Measurements from ENCODE around the gene EPHA4. TPM values are rescaled to one million over a fixed set of nuclear protein-coding genes. Genes with fewer than 3 reads are reported as not detected.
A peak's percentile ranks its signal among the peaks of the same experiment; 100 is the strongest.

Gene EPHA4
- total RNA-seq, 1 donor from 2014 or later: 30.1 TPM

DNA sequence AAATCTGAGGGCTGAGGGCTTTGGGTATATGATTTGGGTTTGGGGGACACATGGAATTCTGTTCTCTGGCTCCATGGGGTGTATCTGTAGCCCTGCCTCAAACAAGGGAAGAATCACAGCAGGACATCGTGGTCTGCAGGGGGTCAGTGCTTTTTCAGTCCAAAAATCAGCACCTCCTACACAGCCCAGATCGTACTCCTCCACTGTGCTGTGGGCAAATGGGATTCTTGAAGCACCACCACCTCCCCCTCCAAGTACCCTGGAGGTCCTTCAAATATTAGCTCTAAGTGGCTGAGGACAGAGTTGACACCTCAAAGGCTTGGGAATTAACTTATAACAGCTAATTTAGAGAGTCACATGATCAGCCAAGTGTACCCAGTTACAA is 41.5 kb downstream of the EPHA4 start:
- Mint-ChIP-seq H3K27ac (ENCODE audit: unreplicated experiment) (no peak overlapping the region), H3K4me3 (ENCODE audit: unreplicated experiment) (no peak overlapping the region), H3K36me3 (ENCODE audit: low read depth, unreplicated experiment) (peaks cover 3% of the 10 kb centered on the region), H3K4me1 (ENCODE audit: low read depth, unreplicated experiment) (peaks cover 20% of the 10 kb centered on the region), H3K27me3 (ENCODE audit: low read depth, unreplicated experiment) (no peaks in the 10 kb centered on the region), H3K9me3 (ENCODE audit: unreplicated experiment) (no peaks in the 10 kb centered on the region)
- Histone ChIP-seq H3K27me3 (ENCODE audit: insufficient read depth, low read length) (no peaks in the 10 kb centered on the region), H3K9me3 (ENCODE audit: insufficient read depth, low read depth, low read length) (no peaks in the 10 kb centered on the region), H3K27ac (ENCODE audit: low read depth, low read length) (no peak overlapping the region), H4K20me1 (ENCODE audit: insufficient read depth, low read length) (no peaks in the 10 kb centered on the region), H3K36me3 (ENCODE audit: insufficient read depth, low read length) (no peaks in the 10 kb centered on the region), H3K79me2 (ENCODE audit: insufficient read depth, low read length) (peaks cover 3% of the 10 kb centered on the region), H3K4me3 (ENCODE audit: insufficient read depth, low read depth, low read length) (no peak overlapping the region), H2AFZ (ENCODE audit: low read depth, low read length) (peak overlapping the region; percentile 60), H3K4me2 (ENCODE audit: low read length) (peak overlapping the region; percentile 59), H3K9ac (ENCODE audit: low read length) (no peak overlapping the region), H3K4me1 (ENCODE audit: insufficient read depth, low read length) (peaks cover 14% of the 10 kb centered on the region)
- FAIRE-seq: no peak
- TF ChIP-seq EZH2 (IDR thresholded peaks at IDR 0.05; ENCODE audit: insufficient read depth, low read length): no peak
- DNase-seq (ENCODE audit: low read depth): no peak

DNA sequence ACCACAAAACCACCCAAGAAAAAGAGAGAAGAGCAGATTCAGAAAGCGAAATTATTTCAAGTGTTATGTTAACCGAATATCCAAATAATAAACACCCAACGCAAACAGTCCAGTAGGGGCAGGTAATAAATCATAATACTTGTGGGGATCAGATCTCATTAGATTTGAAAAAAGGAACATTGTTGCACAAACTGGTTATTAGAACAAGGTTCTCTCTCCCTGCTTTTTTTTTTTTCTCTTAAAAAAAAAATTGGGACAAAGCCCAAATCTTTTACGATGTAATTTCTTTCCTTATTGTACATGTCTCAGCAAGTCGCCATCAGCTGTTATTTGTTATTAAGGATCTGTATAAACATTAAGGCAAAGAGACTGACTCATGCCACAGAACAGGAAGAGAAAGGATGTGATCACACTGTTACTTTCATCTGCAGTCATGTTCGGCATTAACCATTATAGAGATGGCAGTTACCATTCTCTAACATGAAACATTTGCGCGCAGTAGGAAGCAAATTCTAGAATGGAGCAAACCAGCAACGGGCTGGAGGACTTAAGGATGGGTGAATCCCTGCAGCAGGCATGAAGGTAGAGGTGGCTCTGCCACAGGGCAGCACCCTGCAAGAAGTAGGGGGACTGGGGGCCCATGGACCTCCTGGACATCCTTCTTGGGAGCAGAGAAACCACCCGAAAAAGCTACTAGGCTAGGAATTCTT is 42.0 kb downstream of the EPHA4 start:
- peak overlapping the region; percentile 59 for H3K4me2 ChIP-seq (ENCODE audit: low read length)
- H3K27ac ChIP-seq (ENCODE audit: low read depth, low read length): no peak overlapping the region
- Mint-ChIP-seq H3K9me3 (ENCODE audit: unreplicated experiment) (no peaks in the 10 kb centered on the region), H3K4me3 (ENCODE audit: unreplicated experiment) (no peak overlapping the region), H3K27ac (ENCODE audit: unreplicated experiment) (peak overlapping the region; percentile 29), H3K27me3 (ENCODE audit: low read depth, unreplicated experiment) (no peaks in the 10 kb centered on the region), H3K36me3 (ENCODE audit: low read depth, unreplicated experiment) (no peaks in the 10 kb centered on the region), H3K4me1 (ENCODE audit: low read depth, unreplicated experiment) (peaks cover 20% of the 10 kb centered on the region)
- DNase-seq (ENCODE audit: low read depth): peak; percentile 73
- TF ChIP-seq EZH2 (IDR thresholded peaks at IDR 0.05; ENCODE audit: insufficient read depth, low read length): no peak
- TF ChIP-seq, protein P1, sequence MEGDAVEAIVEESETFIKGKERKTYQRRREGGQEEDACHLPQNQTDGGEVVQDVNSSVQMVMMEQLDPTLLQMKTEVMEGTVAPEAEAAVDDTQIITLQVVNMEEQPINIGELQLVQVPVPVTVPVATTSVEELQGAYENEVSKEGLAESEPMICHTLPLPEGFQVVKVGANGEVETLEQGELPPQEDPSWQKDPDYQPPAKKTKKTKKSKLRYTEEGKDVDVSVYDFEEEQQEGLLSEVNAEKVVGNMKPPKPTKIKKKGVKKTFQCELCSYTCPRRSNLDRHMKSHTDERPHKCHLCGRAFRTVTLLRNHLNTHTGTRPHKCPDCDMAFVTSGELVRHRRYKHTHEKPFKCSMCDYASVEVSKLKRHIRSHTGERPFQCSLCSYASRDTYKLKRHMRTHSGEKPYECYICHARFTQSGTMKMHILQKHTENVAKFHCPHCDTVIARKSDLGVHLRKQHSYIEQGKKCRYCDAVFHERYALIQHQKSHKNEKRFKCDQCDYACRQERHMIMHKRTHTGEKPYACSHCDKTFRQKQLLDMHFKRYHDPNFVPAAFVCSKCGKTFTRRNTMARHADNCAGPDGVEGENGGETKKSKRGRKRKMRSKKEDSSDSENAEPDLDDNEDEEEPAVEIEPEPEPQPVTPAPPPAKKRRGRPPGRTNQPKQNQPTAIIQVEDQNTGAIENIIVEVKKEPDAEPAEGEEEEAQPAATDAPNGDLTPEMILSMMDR (IDR thresholded peaks at IDR 0.05; ENCODE audit: insufficient read depth, low read depth, low read length): no peak
- H3K9ac ChIP-seq (ENCODE audit: low read length): no peak overlapping the region
- peak; percentile 94 for FAIRE-seq
- no peaks in the 10 kb centered on the region for H3K27me3 ChIP-seq (ENCODE audit: insufficient read depth, low read length)
- H2AFZ ChIP-seq (ENCODE audit: low read depth, low read length): peak overlapping the region; percentile 60
- H4K20me1 ChIP-seq (ENCODE audit: insufficient read depth, low read length): no peaks in the 10 kb centered on the region
- no peaks in the 10 kb centered on the region for H3K9me3 ChIP-seq (ENCODE audit: insufficient read depth, low read depth, low read length)
- H3K79me2 ChIP-seq (ENCODE audit: insufficient read depth, low read length): peaks cover 3% of the 10 kb centered on the region
- H3K4me1 ChIP-seq (ENCODE audit: insufficient read depth, low read length): peaks cover 14% of the 10 kb centered on the region
- H3K4me3 ChIP-seq (ENCODE audit: insufficient read depth, low read depth, low read length): no peak overlapping the region
- no peaks in the 10 kb centered on the region for H3K36me3 ChIP-seq (ENCODE audit: insufficient read depth, low read length)

DNA sequence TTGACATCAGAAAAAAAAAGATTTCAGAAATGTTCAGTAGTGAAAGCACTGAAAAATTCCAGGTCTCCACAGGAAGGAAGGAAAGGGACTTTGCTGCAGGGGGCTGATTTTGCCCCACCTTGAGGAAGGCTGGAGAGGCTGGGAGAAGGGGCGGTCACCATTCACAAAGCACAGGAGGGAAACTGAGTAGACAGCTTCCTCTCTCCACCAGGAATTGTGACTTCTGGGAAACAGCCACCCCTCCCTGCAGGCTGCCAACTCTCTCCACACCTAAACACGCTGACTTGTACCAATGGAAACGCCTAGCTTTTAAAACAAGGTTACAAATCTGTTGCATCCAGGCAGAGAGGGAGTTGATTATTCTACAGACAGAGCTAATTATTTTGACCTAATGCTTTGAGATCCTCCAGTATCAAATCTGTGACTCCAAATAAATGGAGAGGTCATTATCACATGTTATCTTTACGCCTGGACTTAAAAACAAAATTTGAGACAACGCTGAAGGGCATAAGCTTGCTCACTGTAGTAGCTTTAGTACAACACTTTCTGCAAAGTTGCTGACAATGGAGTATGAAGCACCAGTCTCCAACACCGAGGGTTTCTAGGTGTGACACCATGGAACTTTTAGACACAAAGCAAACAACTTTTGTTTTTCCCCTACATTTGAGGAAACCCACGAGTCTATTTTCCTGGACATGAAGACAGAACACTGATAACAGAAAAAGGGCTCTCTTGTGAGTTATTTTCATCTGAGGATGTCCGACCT is 42.7 kb downstream of the EPHA4 start:
- Histone ChIP-seq H3K9me3 (ENCODE audit: insufficient read depth, low read depth, low read length) (no peaks in the 10 kb centered on the region), H4K20me1 (ENCODE audit: insufficient read depth, low read length) (no peaks in the 10 kb centered on the region), H3K79me2 (ENCODE audit: insufficient read depth, low read length) (peaks cover 3% of the 10 kb centered on the region), H3K27me3 (ENCODE audit: insufficient read depth, low read length) (no peaks in the 10 kb centered on the region), H3K4me1 (ENCODE audit: insufficient read depth, low read length) (peaks cover 14% of the 10 kb centered on the region), H3K36me3 (ENCODE audit: insufficient read depth, low read length) (no peaks in the 10 kb centered on the region), H3K9ac (ENCODE audit: low read length) (no peak overlapping the region), H3K27ac (ENCODE audit: low read depth, low read length) (no peak overlapping the region), H3K4me2 (ENCODE audit: low read length) (peak overlapping the region; percentile 59), H2AFZ (ENCODE audit: low read depth, low read length) (peak overlapping the region; percentile 23), H3K4me3 (ENCODE audit: insufficient read depth, low read depth, low read length) (no peak overlapping the region)
- FAIRE-seq: no peak
- Mint-ChIP-seq H3K27me3 (ENCODE audit: low read depth, unreplicated experiment) (no peaks in the 10 kb centered on the region), H3K27ac (ENCODE audit: unreplicated experiment) (peak overlapping the region; percentile 29), H3K9me3 (ENCODE audit: unreplicated experiment) (no peaks in the 10 kb centered on the region), H3K4me1 (ENCODE audit: low read depth, unreplicated experiment) (peaks cover 20% of the 10 kb centered on the region), H3K4me3 (ENCODE audit: unreplicated experiment) (no peak overlapping the region), H3K36me3 (ENCODE audit: low read depth, unreplicated experiment) (no peaks in the 10 kb centered on the region)
- DNase-seq (ENCODE audit: low read depth): no peak
- TF ChIP-seq, protein P1 (IDR thresholded peaks at IDR 0.05; ENCODE audit: insufficient read depth, low read depth, low read length): no peak
- no peak for TF ChIP-seq EZH2 (IDR thresholded peaks at IDR 0.05; ENCODE audit: insufficient read depth, low read length)
